Ascending aorta (tissue), 2 donors: ENCODE measurements around the gene MRM2. TPM values are rescaled to one million over a fixed set of nuclear protein-coding genes. Genes with fewer than 3 reads are reported as not detected.

Experiments used
- DNase-seq, 2 donors: peaks; one replicate each; pipeline ENCODE4 v3.0.0-alpha.2; 2019; ENCODE audit warnings: low spot score in 2 of 2
- H3K27ac ChIP-seq, 2 donors: fragments of 200-600 bp; sonication (generic); one replicate each; pipeline ENCODE4 v1.5.1; 2016 to 2017; ENCODE audit warnings: mild to moderate bottlenecking in 1 of 2
- H3K27me3 ChIP-seq: fragments of 200-600 bp; sonication (generic); one replicate; pipeline ENCODE4 v1.5.1; 2017
- H3K36me3 ChIP-seq, 2 donors: fragments of 200-600 bp; sonication (generic); one replicate each; pipeline ENCODE4 v1.5.1; 2016
- H3K4me1 ChIP-seq, 2 donors: fragments of 200-600 bp; sonication (generic); one replicate each; pipeline ENCODE4 v1.5.1; 2016 to 2017; ENCODE audit warnings: mild to moderate bottlenecking in 1 of 2
- H3K4me3 ChIP-seq, 2 donors: fragments of 200-600 bp; sonication (generic); one replicate each; pipeline ENCODE4 v1.5.1; 2016 to 2017; ENCODE audit warnings: mild to moderate bottlenecking in 1 of 2
- H3K9me3 ChIP-seq, 2 donors: fragments of 200-600 bp; sonication (generic); one replicate each; pipeline ENCODE4 v1.5.1; 2016
- intact Hi-C: fragments of 100-400 bp; cut with DNase I; formaldehyde crosslinking; loops from one replicate; pipeline ENCODE4 v1.15.1; 2023
- total RNA-seq: library from RNA; depleted of rRNA; stranded (reverse); fragments of >200 nt; gene quantifications from one replicate; pipeline ENCODE4 v1.1.0, GENCODE V29; 2016
- TF ChIP-seq, protein P1 (sequence below), 3 experiments: fragments of 200-600 bp in 2 of 3; fragments of 450-650 bp in 1 of 3; sonication (generic) in 2 of 3; IDR thresholded peaks; one replicate each; pipeline ENCODE4 v1.5.1; 2016 to 2019; ENCODE audit warnings: antibody characterized with exemption in 3 of 3, mild to moderate bottlenecking in 1 of 3, moderate library complexity in 1 of 3

Gene MRM2
- total RNA-seq, 1 donor from 2014 or later = 6.7 TPM

DNA sequence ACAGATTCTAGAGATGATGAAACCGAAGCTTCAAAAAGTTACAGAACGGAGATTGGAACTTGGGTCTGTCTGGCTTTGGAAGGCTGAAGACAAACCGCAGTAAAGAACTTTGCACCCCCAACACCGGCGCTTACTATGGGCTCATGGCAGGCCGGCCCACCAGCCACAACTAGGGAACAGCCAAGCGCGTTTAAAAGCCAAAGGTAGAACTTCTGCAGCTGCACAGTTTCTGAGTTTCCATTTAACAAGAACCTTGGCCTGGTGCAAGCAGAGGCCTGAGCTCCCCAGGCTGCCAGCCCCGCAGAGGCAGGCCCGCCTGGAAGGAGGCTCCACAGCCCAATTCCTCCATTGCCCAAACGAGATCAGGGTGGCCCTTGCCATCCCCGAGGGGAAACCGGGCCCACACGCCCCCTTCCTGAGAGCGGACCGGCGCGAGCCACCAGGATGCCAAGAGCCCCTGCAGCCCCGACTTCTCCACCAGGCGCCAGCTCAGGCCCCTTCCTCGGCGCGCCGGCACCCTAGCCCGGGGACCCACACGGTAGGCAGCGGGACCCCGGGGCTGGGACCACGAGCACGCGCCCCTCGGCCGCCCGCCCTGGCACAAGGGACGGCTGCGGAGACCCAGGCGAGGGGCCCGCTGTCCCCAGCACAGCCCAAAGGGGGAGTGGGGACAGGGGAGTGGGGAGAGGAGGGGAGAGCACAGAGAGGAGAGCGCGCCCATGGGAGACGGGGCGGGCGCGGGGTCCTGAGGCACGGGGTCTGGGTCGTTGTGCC lies 9.8 kb downstream of the MRM2 start:
- H3K27ac ChIP-seq = peak overlapping the region; percentile 39 to 46
- no peak for DNase-seq
- peaks cover 2 to 17% of the 10 kb centered on the region in 2 donors for H3K4me1 ChIP-seq
- TF ChIP-seq, protein P1, sequence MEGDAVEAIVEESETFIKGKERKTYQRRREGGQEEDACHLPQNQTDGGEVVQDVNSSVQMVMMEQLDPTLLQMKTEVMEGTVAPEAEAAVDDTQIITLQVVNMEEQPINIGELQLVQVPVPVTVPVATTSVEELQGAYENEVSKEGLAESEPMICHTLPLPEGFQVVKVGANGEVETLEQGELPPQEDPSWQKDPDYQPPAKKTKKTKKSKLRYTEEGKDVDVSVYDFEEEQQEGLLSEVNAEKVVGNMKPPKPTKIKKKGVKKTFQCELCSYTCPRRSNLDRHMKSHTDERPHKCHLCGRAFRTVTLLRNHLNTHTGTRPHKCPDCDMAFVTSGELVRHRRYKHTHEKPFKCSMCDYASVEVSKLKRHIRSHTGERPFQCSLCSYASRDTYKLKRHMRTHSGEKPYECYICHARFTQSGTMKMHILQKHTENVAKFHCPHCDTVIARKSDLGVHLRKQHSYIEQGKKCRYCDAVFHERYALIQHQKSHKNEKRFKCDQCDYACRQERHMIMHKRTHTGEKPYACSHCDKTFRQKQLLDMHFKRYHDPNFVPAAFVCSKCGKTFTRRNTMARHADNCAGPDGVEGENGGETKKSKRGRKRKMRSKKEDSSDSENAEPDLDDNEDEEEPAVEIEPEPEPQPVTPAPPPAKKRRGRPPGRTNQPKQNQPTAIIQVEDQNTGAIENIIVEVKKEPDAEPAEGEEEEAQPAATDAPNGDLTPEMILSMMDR (IDR thresholded peaks at IDR 0.05) = no peak
- peak overlapping the region; percentile 81 to 87 for H3K4me3 ChIP-seq
- intact Hi-C loops = loop anchor here (5.0 kb wide), 2 partner anchors 55 to 660 kb away; partner anchors contain the start of gene PSMG3
- no peaks in the 10 kb centered on the region for H3K9me3 ChIP-seq
- H3K27me3 ChIP-seq = no peaks in the 10 kb centered on the region
- H3K36me3 ChIP-seq = peaks cover 5 to 29% of the 10 kb centered on the region in 2 donors

- intact Hi-C loops = loop anchor here (5.0 kb wide), 2 partner anchors 54 to 659 kb away; partner anchors contain the start of gene PSMG3
- TF ChIP-seq, protein P1 (IDR thresholded peaks at IDR 0.05) = no peak
- Histone ChIP-seq H3K4me3 (peak overlapping the region in 1 of 2 donors; percentile 87), H3K36me3 (peaks cover 9 to 28% of the 10 kb centered on the region in 2 donors), H3K27ac (no peak overlapping the region), H3K9me3 (no peaks in the 10 kb centered on the region), H3K4me1 (peaks cover 2 to 17% of the 10 kb centered on the region in 2 donors), H3K27me3 (no peaks in the 10 kb centered on the region)
- DNase-seq = no peak
Observed at GRCh38 chr7:2230882-2231281, 11.1 kb downstream of the MRM2 start.

DNA sequence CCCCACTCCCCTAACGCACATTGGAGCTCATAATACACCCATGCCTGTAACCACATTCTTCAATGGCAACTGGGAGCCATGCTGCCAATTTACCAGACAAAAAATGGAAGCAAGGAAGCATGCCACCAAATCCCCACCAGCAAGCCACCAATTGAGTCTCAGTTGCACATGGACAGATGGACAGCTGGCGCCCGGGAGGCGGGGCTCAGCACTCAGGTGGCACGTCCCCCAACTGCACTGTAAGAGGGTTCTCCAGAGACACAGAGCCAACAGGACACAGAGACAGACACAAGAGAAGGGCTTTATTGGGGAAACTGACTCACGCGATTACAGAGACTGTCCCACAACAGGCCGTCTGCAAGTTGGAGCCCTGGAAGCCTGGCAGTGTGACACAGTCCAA lies 11.8 kb downstream of the MRM2 start:
- peaks cover 13 to 27% of the 10 kb centered on the region in 2 donors for H3K36me3 ChIP-seq
- DNase-seq = no peak
- TF ChIP-seq, protein P1 (IDR thresholded peaks at IDR 0.05) = no peak

GRCh38 chr7:2229467-2229866 lies 12.5 kb downstream of the MRM2 start:
- TF ChIP-seq, protein P1 (IDR thresholded peaks at IDR 0.05) = no peak
- Histone ChIP-seq H3K36me3 (peaks cover 15 to 26% of the 10 kb centered on the region in 2 donors), H3K27ac (no peak overlapping the region), H3K4me1 (peaks cover 2 to 17% of the 10 kb centered on the region in 2 donors), H3K27me3 (no peaks in the 10 kb centered on the region), H3K9me3 (no peaks in the 10 kb centered on the region), H3K4me3 (no peak overlapping the region)
- intact Hi-C loops = no loop called here
- no peak for DNase-seq

More for the DNA sequence above, 11.8 kb downstream of the MRM2 start:
- H3K9me3 ChIP-seq = no peaks in the 10 kb centered on the region
- H3K4me3 ChIP-seq = no peak overlapping the region
- no peak overlapping the region for H3K27ac ChIP-seq
- peaks cover 2 to 17% of the 10 kb centered on the region in 2 donors for H3K4me1 ChIP-seq
- intact Hi-C loops = loop anchor here (5.0 kb wide), 2 partner anchors 53 to 658 kb away; partner anchors contain the start of gene PSMG3
- no peaks in the 10 kb centered on the region for H3K27me3 ChIP-seq

DNA sequence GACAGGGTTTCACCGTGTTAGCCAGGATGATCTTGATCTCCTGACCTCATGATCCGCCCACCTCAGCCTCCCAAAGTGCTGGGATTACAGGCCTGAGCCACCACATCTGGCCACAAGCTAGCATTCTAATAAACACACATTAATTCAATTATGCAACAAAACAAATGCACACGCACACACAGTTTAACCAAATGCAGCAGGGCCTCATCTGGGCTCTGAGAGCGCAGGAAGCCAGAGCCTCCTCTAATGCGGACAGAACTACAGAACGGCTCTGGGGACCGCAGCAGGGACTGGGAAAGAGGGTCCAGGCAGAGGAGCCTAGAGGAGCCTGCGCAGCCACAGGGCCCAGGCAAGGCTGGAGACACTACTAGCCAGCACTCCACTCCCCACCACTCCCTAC lies 13.1 kb downstream of the MRM2 start:
- Histone ChIP-seq H3K36me3 (peaks cover 14 to 24% of the 10 kb centered on the region in 2 donors), H3K27me3 (no peaks in the 10 kb centered on the region), H3K4me3 (no peak overlapping the region), H3K27ac (no peak overlapping the region), H3K4me1 (peaks cover 2 to 17% of the 10 kb centered on the region in 2 donors), H3K9me3 (no peaks in the 10 kb centered on the region)
- no peak for DNase-seq
- TF ChIP-seq, protein P1 (IDR thresholded peaks at IDR 0.05) = no peak
- intact Hi-C loops = no loop called here
